Gastrocnemius medialis (tissue), 4 donors: ENCODE measurements around the gene SPINK8.

Experiments
- CTCF ChIP-seq, 5 experiments: fragments of 450-650 bp in 3 of 5; fragments of 200-600 bp in 2 of 5; sonication (generic) in 2 of 5; IDR thresholded peaks in 4 of 5; conservative IDR thresholded peaks in 1 of 5; 1 replicate in 4 of 5; 2 replicates in 1 of 5; pipeline ENCODE4 v1.5.1; 2016 to 2019; ENCODE audit warnings: antibody characterized with exemption in 5 of 5, mild to moderate bottlenecking in 3 of 5, moderate library complexity in 3 of 5
- POLR2A ChIP-seq, 2 donors: fragments of 450-650 bp; IDR thresholded peaks; one replicate each; pipeline ENCODE4 v1.6.1; 2017; ENCODE audit warnings: antibody characterized with exemption in 2 of 2, mild to moderate bottlenecking in 2 of 2, moderate library complexity in 2 of 2

DNA sequence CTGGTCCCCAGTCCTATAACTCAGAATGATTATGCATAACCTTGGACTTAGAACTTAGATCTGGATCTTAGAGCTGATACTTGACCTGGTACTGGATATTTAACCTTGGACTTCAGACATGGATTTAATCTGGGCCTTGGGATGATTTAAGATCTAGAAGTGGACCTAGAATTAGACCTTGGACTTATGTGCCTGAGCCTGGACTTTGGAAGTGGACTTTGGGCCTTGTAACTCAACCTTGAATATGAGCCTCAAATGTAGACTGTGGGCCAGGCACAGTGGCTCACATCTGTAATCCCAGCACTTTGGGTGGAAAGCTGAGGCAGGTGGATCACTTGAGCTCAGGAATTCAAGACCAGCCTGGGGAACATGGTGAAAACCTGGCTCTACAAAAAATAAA, 46.4 kb downstream of the SPINK8 start:
- no peak for TF ChIP-seq CTCF (IDR thresholded peaks at IDR 0.05 in 4 of 5, conservative IDR thresholded peaks at IDR 0.05 in 1 of 5)
- no peak for TF ChIP-seq POLR2A (IDR thresholded peaks at IDR 0.05)
